HG03108 (cell line): Measurements from ENCODE around the gene RRP9.

ENCODE experiments used
- ATAC-seq: cut with Tn5 transposase; IDR thresholded peaks from one replicate; pipeline ENCODE4 v1.9.1; 2021; ENCODE audit warnings: moderate library complexity; ENCODE audit not compliant: unreplicated experiment

RRP9 gene

GRCh38 chr3:51971350-51971749 lies 29.6 kb upstream of the RRP9 start:
- ATAC-seq, result no peak

GRCh38 chr3:51970606-51971300 lies 29.0 kb upstream of the RRP9 start:
- no peak for ATAC-seq

- ATAC-seq, result no peak
Measured at GRCh38 chr3:51969841-51970240, 28.1 kb upstream of the RRP9 start.

GRCh38 chr3:51968883-51969678 lies 27.4 kb upstream of the RRP9 start:
- no peak for ATAC-seq

GRCh38 chr3:51968170-51968775 lies 26.6 kb upstream of the RRP9 start:
- no peak for ATAC-seq

- no peak for ATAC-seq
Measured at GRCh38 chr3:51967384-51968169, 25.9 kb upstream of the RRP9 start, which contains the start of gene PCBP4. Gene PCBP4, minus strand, starts transcription at chr3:51967454. Its CDS starts 6,214 bp downstream, at chr3:51961240.

- no peak for ATAC-seq
Measured at GRCh38 chr3:51966922-51967383, 25.2 kb upstream of the RRP9 start.

GRCh38 chr3:51966486-51966885 lies 24.8 kb upstream of the RRP9 start:
- no peak for ATAC-seq

- ATAC-seq, result no peak
Measured at GRCh38 chr3:51966016-51966415, 24.3 kb upstream of the RRP9 start.

- ATAC-seq, result no peak
Measured at GRCh38 chr3:51964521-51964920, 22.8 kb upstream of the RRP9 start.

GRCh38 chr3:51963951-51964451 lies 22.3 kb upstream of the RRP9 start:
- ATAC-seq, result no peak

- no peak for ATAC-seq
Measured at GRCh38 chr3:51962854-51963530, 21.3 kb upstream of the RRP9 start.

- ATAC-seq, result no peak
Measured at GRCh38 chr3:51961602-51962569, 20.2 kb upstream of the RRP9 start.

- no peak for ATAC-seq
Measured at GRCh38 chr3:51961011-51961410, 19.3 kb upstream of the RRP9 start.

GRCh38 chr3:51960386-51960785 lies 18.7 kb upstream of the RRP9 start:
- ATAC-seq, result no peak

GRCh38 chr3:51959651-51960050 lies 17.9 kb upstream of the RRP9 start:
- ATAC-seq, result no peak

GRCh38 chr3:51958603-51959521 lies 17.2 kb upstream of the RRP9 start:
- ATAC-seq, result no peak
